Kidney (tissue), 14 donors: ENCODE results near the gene CD164. TPM values are rescaled to one million over a fixed set of nuclear protein-coding genes. Genes with fewer than 3 reads are reported as not detected.
A peak's percentile ranks its signal among the peaks of the same experiment; 100 is the strongest.

Source experiments
- DNase-seq, 5 donors: peaks; one replicate each; pipeline ENCODE4 v3.0.0-alpha.2; 2013 to 2020
- FAIRE-seq: peaks from 2 replicates; lab custom pipeline; 2012; peaks lifted over from hg19 to GRCh38; lab: Jason Lieb, UNC
- H3K27ac ChIP-seq, 2 donors: one replicate each; pipeline ENCODE4 v1.7.0; 2013; ENCODE audit warnings: low read depth in 2 of 2, low read length in 2 of 2, inconsistent platforms in 1 of 2
- H3K27me3 ChIP-seq: one replicate; pipeline ENCODE4 v1.7.1; 2013; ENCODE audit warnings: low read length, inconsistent platforms; ENCODE audit not compliant: control insufficient read depth, insufficient read depth
- H3K36me3 ChIP-seq, 3 donors: one replicate each; pipeline versions ENCODE4 v1.7.0 to v1.7.1; 2013; ENCODE audit warnings: low read length in 3 of 3, control low read depth in 1 of 3, inconsistent platforms in 1 of 3; ENCODE audit not compliant: insufficient read depth in 3 of 3, control insufficient read depth in 2 of 3
- H3K4me1 ChIP-seq, 3 donors: one replicate each; pipeline versions ENCODE4 v1.7.0 to v1.7.1; 2013; ENCODE audit warnings: low read length in 3 of 3, inconsistent platforms in 1 of 3, low read depth in 1 of 3; ENCODE audit not compliant: control insufficient read depth in 2 of 3, insufficient read depth in 2 of 3
- H3K4me3 ChIP-seq, 3 donors: one replicate each; pipeline versions ENCODE4 v1.7.0 to v1.8.1; 2013; ENCODE audit warnings: low read length in 3 of 3, control low read depth in 1 of 3, inconsistent platforms in 1 of 3
- H3K9ac ChIP-seq, 3 donors: one replicate each; pipeline versions ENCODE4 v1.7.0 to v1.7.1; 2013; ENCODE audit warnings: low read length in 3 of 3, control low read depth in 1 of 3, inconsistent platforms in 1 of 3
- H3K9me3 ChIP-seq, 3 donors: one replicate each; pipeline versions ENCODE4 v1.7.0 to v1.7.1; 2013; ENCODE audit warnings: low read length in 3 of 3, control low read depth in 1 of 3, inconsistent platforms in 1 of 3; ENCODE audit not compliant: control insufficient read depth in 2 of 3, insufficient read depth in 1 of 3
- CTCF ChIP-seq: IDR thresholded peaks from 3 replicates; pipeline ENCODE4 v1.5.1; 2012; ENCODE audit warnings: mild to moderate bottlenecking, moderate library complexity, borderline replicate concordance; ENCODE audit not compliant: insufficient read depth; ENCODE audit errors: extremely low read depth
- intact Hi-C: fragments of 100-400 bp; cut with DNase I; formaldehyde crosslinking; loops from one replicate; pipeline ENCODE4 v1.11.1; 2022
- polyA plus RNA-seq: library from polyadenylated mRNA; stranded (reverse); fragments of 350-450 nt; fragmentation: Illumina TruSeq; extraction: RNeasy Lipid Tissue Mini Kit (QIAGEN cat#74804); gene quantifications from one replicate; pipeline ENCODE4 v1.2.3, GENCODE V29; 2014; ENCODE audit warnings: low read depth, low replicate concordance; ENCODE audit not compliant: insufficient read depth
- total RNA-seq: library from RNA; stranded (reverse); fragmentation: NEBNext Ultra II Directional; extraction: Animal tissue kit (Norgen Biotek cat#: 25700); gene quantifications from one replicate; pipeline ENCODE4 v1.2.1, GENCODE V29; 2021
- donor health status: control.
- donor health status: control.
- donor health status: control.
- donor health status: control.
- donor health status: control.
- donor health status: DM: yes; HTN: yes; CAD: no.
- donor health status: Normal renal cell carcinoma (clear cell type).

CD164 gene
- total and polyA plus RNA-seq, 2 donors from 2014 or later, result 205 to 267 TPM

- DNase-seq, result peak in 3 of 5 donors; percentile 28 to 72 (median 58)
- intact Hi-C loops, result no loop called here
- no peak for TF ChIP-seq CTCF
- no peaks in the 10 kb centered on the region for H3K36me3 ChIP-seq
- peaks cover 0 to 5% (median 4%) of the 10 kb centered on the region in 3 donors for H3K4me1 ChIP-seq
- H3K9ac ChIP-seq, result no peak overlapping the region
- no peaks in the 10 kb centered on the region for H3K9me3 ChIP-seq
- FAIRE-seq, result no peak
- H3K4me3 ChIP-seq, result no peak overlapping the region
- no peaks in the 10 kb centered on the region for H3K27me3 ChIP-seq
- peak overlapping the region in 1 of 2 donors; percentile 55 for H3K27ac ChIP-seq
These were observed 38.5 kb upstream of the CD164 start for GRCh38 chr6:109420751-109421150.

- H3K4me1 ChIP-seq, result peaks cover 0 to 4% (median 0%) of the 10 kb centered on the region in 3 donors
- H3K9ac ChIP-seq, result no peak overlapping the region
- no peaks in the 10 kb centered on the region for H3K27me3 ChIP-seq
- DNase-seq (no peak), FAIRE-seq (no peak)
- no peak for TF ChIP-seq CTCF
- H3K27ac ChIP-seq, result no peak overlapping the region
- intact Hi-C loops, result no loop called here
- H3K4me3 ChIP-seq, result no peak overlapping the region
- H3K9me3 ChIP-seq, result no peaks in the 10 kb centered on the region
- H3K36me3 ChIP-seq, result no peaks in the 10 kb centered on the region
These were observed 35.4 kb upstream of the CD164 start for GRCh38 chr6:109417646-109418045.

GRCh38 chr6:109411034-109411433 is 28.8 kb upstream of the CD164 start:
- H3K36me3 ChIP-seq, result no peaks in the 10 kb centered on the region
- intact Hi-C loops, result no loop called here
- no peaks in the 10 kb centered on the region for H3K4me1 ChIP-seq
- FAIRE-seq (no peak), DNase-seq (no peak)
- H3K27ac ChIP-seq, result no peak overlapping the region
- no peaks in the 10 kb centered on the region for H3K9me3 ChIP-seq
- TF ChIP-seq CTCF, result no peak
- H3K9ac ChIP-seq, result no peak overlapping the region
- no peaks in the 10 kb centered on the region for H3K27me3 ChIP-seq
- H3K4me3 ChIP-seq, result no peak overlapping the region

GRCh38 chr6:109406196-109406595 is 23.9 kb upstream of the CD164 start:
- no peak overlapping the region for H3K9ac ChIP-seq
- DNase-seq (no peak), FAIRE-seq (no peak)
- no peaks in the 10 kb centered on the region for H3K4me1 ChIP-seq
- intact Hi-C loops, result no loop called here
- H3K4me3 ChIP-seq, result no peak overlapping the region
- H3K36me3 ChIP-seq, result no peaks in the 10 kb centered on the region
- H3K27me3 ChIP-seq, result no peaks in the 10 kb centered on the region
- no peak overlapping the region for H3K27ac ChIP-seq
- TF ChIP-seq CTCF, result no peak
- no peaks in the 10 kb centered on the region for H3K9me3 ChIP-seq
